GM23338 (cell line): ENCODE results near the gene CARMIL1. TPM values are rescaled to one million over a fixed set of nuclear protein-coding genes. Genes with fewer than 3 reads are reported as not detected.

Experiments used
- ATAC-seq: fragments of 200-7000 bp; cut with Tn5 transposase; 3 replicates; pipeline ENCODE4 v1.9.1; 2020
- DNase-seq: peaks from one replicate; pipeline ENCODE4 v3.0.0-alpha.2; 2015; ENCODE audit warnings: low spot score
- H2AFZ ChIP-seq: fragments of 200-600 bp; sonication (generic); 2 replicates; pipeline ENCODE4 v1.8.0; 2016; ENCODE audit warnings: antibody characterized with exemption, mild to moderate bottlenecking, moderate library complexity
- H3F3A ChIP-seq: fragments of 200-600 bp; sonication (generic); replicated peaks from 2 replicates; pipeline ENCODE4 v1.8.0; 2017; ENCODE audit warnings: antibody characterized with exemption, mixed run types, low read depth
- H3K27ac ChIP-seq: fragments of 200-600 bp; sonication (generic); 2 replicates; pipeline ENCODE4 v1.6.1; 2016; ENCODE audit warnings: low read depth
- H3K27me3 ChIP-seq: fragments of 200-600 bp; sonication (generic); 2 replicates; pipeline ENCODE4 v1.8.0; 2016; ENCODE audit warnings: mild to moderate bottlenecking, mixed run types, moderate library complexity; ENCODE audit not compliant: insufficient read depth
- H3K36me3 ChIP-seq: fragments of 200-600 bp; sonication (generic); 2 replicates; pipeline ENCODE4 v1.8.0; 2016; ENCODE audit warnings: mild to moderate bottlenecking; ENCODE audit not compliant: insufficient read depth
- H3K4me1 ChIP-seq: fragments of 200-600 bp; sonication (generic); 2 replicates; pipeline ENCODE4 v1.8.0; 2016; ENCODE audit warnings: mild to moderate bottlenecking, moderate library complexity; ENCODE audit not compliant: insufficient read depth
- H3K4me2 ChIP-seq: fragments of 200-600 bp; sonication (generic); 2 replicates; pipeline ENCODE4 v1.7.1; 2017; ENCODE audit warnings: mixed run types
- H3K4me3 ChIP-seq: fragments of 200-600 bp; sonication (generic); 2 replicates; pipeline ENCODE4 v1.6.1; 2016; ENCODE audit warnings: mixed run types
- H3K79me2 ChIP-seq: fragments of 200-600 bp; sonication (generic); replicated peaks from 2 replicates; pipeline ENCODE4 v1.8.0; 2017; ENCODE audit warnings: mild to moderate bottlenecking; ENCODE audit not compliant: insufficient read depth
- H3K9me2 ChIP-seq: fragments of 200-600 bp; sonication (generic); 2 replicates; pipeline ENCODE4 v1.8.0; 2017; ENCODE audit not compliant: insufficient read depth
- H4K20me1 ChIP-seq: fragments of 200-600 bp; sonication (generic); replicated peaks from 2 replicates; pipeline ENCODE4 v1.8.0; 2017; ENCODE audit warnings: mild to moderate bottlenecking; ENCODE audit not compliant: insufficient read depth
- H3K27ac Mint-ChIP-seq: 2 replicates; pipeline ENCODE4 v1.8.0; 2020; ENCODE audit warnings: inconsistent platforms, mild to moderate bottlenecking, moderate library complexity, mixed read lengths
- H3K27me3 Mint-ChIP-seq: 3 replicates; pipeline ENCODE4 v1.8.0; 2022; ENCODE audit warnings: low read depth, mild to moderate bottlenecking, moderate library complexity, mixed read lengths, inconsistent platforms; ENCODE audit not compliant: insufficient read depth, poor library complexity
- H3K36me3 Mint-ChIP-seq: 3 replicates; pipeline ENCODE4 v1.8.0; 2021; ENCODE audit warnings: low read depth, mild to moderate bottlenecking, inconsistent platforms, moderate library complexity, mixed read lengths
- H3K4me1 Mint-ChIP-seq: 3 replicates; pipeline ENCODE4 v1.8.0; 2020; ENCODE audit warnings: mild to moderate bottlenecking, inconsistent platforms, mixed read lengths
- H3K4me3 Mint-ChIP-seq: 3 replicates; pipeline ENCODE4 v1.8.0; 2021; ENCODE audit warnings: moderate library complexity, mild to moderate bottlenecking, inconsistent platforms, mixed read lengths
- H3K9me3 Mint-ChIP-seq: 3 replicates; pipeline ENCODE4 v1.8.0; 2020; ENCODE audit warnings: moderate library complexity, mild to moderate bottlenecking, inconsistent platforms, mixed read lengths
- CREB1 ChIP-seq: fragments of 250-450 bp; sonication (Bioruptor Pico); IDR thresholded peaks from 2 replicates; pipeline ENCODE4 v1.5.0; 2020; ENCODE audit warnings: low read depth, mild to moderate bottlenecking, moderate library complexity
- CTCF ChIP-seq, 2 experiments: fragments of 200-600 bp in 1 of 2; sonication (generic) in 1 of 2; conservative IDR thresholded peaks; 2 replicates each; pipeline versions ENCODE4 v1.5.1 to v1.6.1; 2016 to 2017; ENCODE audit warnings: antibody characterized with exemption in 2 of 2, low read depth in 2 of 2, mild to moderate bottlenecking in 2 of 2, moderate library complexity in 1 of 2
- EZH2 ChIP-seq: fragments of 200-600 bp; sonication (generic); IDR thresholded peaks from one replicate; pipeline ENCODE4 v1.8.0; 2017; ENCODE audit warnings: antibody characterized with exemption, mild to moderate bottlenecking, low read depth; ENCODE audit not compliant: unreplicated experiment
- NANOG ChIP-seq: IDR thresholded peaks from 2 replicates; pipeline ENCODE4 v1.6.1; 2016; ENCODE audit warnings: antibody characterized with exemption, borderline replicate concordance
- POLR2AphosphoS5 ChIP-seq: IDR thresholded peaks from 2 replicates; pipeline ENCODE4 v1.6.1; 2016; ENCODE audit warnings: antibody characterized with exemption, low read depth
- REST ChIP-seq: IDR thresholded peaks from one replicate; pipeline ENCODE4 v1.6.1; 2018; ENCODE audit warnings: antibody characterized with exemption; ENCODE audit not compliant: unreplicated experiment
- ZNF114 ChIP-seq: fragments of 250-450 bp; sonication (Bioruptor Pico); IDR thresholded peaks from 2 replicates; pipeline ENCODE4 v1.5.0; 2020; ENCODE audit warnings: mild to moderate bottlenecking, moderate library complexity
- ZNF331 ChIP-seq: fragments of 250-450 bp; sonication (Bioruptor Pico); IDR thresholded peaks from 2 replicates; pipeline ENCODE4 v1.5.0; 2020; ENCODE audit warnings: low read depth, mild to moderate bottlenecking, moderate library complexity
- ZNF462 ChIP-seq: fragments of 250-450 bp; sonication (Bioruptor Pico); IDR thresholded peaks from 2 replicates; pipeline ENCODE4 v1.5.0; 2020; ENCODE audit warnings: mild to moderate bottlenecking, moderate library complexity
- polyA plus RNA-seq: library from polyadenylated mRNA; unstranded; fragments of >200 nt; fragmentation: Nextera tagmentation; extraction: Ambion mirVana; gene quantifications from 2 replicates; pipeline ENCODE4 v1.2.1, GENCODE V29; 2016
- total RNA-seq: library from RNA; depleted of rRNA; stranded (reverse); fragments of >200 nt; shearing (Covaris generic); gene quantifications from 2 replicates; pipeline ENCODE4 v1.2.3, GENCODE V29; 2014

CARMIL1 gene
- total and polyA plus RNA-seq, 2 experiments from 2014 or later: 43.2 to 66.9 TPM

GRCh38 chr6:25436760-25437159, 157.6 kb downstream of the CARMIL1 start:
- peaks cover 4% of the 10 kb centered on the region; the same call in 1 of the 2 replicates for H3K4me1 ChIP-seq
- no peak overlapping the region for H2AFZ ChIP-seq
- no peaks in the 10 kb centered on the region for H3K36me3 ChIP-seq
- Mint-ChIP-seq H3K27ac (no peak overlapping the region), H3K4me1 (peaks cover 12% of the 10 kb centered on the region), H3K36me3 (no peaks in the 10 kb centered on the region), H3K27me3 (no peaks in the 10 kb centered on the region), H3K4me3 (no peak overlapping the region), H3K9me3 (no peaks in the 10 kb centered on the region)
- no peak overlapping the region for H3K4me2 ChIP-seq
- no peak overlapping the region for H3K4me3 ChIP-seq
- H3K9me2 ChIP-seq: no peaks in the 10 kb centered on the region
- H3K79me2 ChIP-seq: no peaks in the 10 kb centered on the region; the same call in 1 of the 2 replicates
- ATAC-seq (no peak), DNase-seq (no peak)
- H3K27ac ChIP-seq: no peak overlapping the region
- H3F3A ChIP-seq: no peaks in the 10 kb centered on the region
- no peaks in the 10 kb centered on the region; the same call in 1 of the 2 replicates for H4K20me1 ChIP-seq
- H3K27me3 ChIP-seq: no peaks in the 10 kb centered on the region
- TF ChIP-seq ZNF114 (CRISPR knock-in tag): no peak
- no peak for TF ChIP-seq NANOG
- TF ChIP-seq CTCF (conservative IDR thresholded peaks at IDR 0.05; ENCODE audit: low read depth in 2 of 2): no peak
- TF ChIP-seq ZNF331 (CRISPR knock-in tag): no peak
- no peak for TF ChIP-seq EZH2
- TF ChIP-seq REST: no peak
- no peak for TF ChIP-seq POLR2AphosphoS5
- TF ChIP-seq CREB1: no peak
- no peak for TF ChIP-seq ZNF462 (CRISPR knock-in tag)
